ENCODE data around the gene UBE2S. TPM values are rescaled to one million over a fixed set of nuclear protein-coding genes. Genes with fewer than 3 reads are reported as not detected.
"Not testable (repeated sequence)": the region's sequence is repeated elsewhere in the genome, so short reads cannot be mapped to it uniquely, and the experiment has no call there.

Gene UBE2S
- total and polyA plus RNA-seq, 8 donors, result 26.5 to 71.2 (median 35.7) TPM

- H3K4me3 ChIP-seq, result no peak overlapping the region
- ATAC-seq (no peak), DNase-seq (no peak)
- H3K4me1 ChIP-seq, result no peaks in the 10 kb centered on the region
- H3K36me3 ChIP-seq, result no peaks in the 10 kb centered on the region
- intact Hi-C loops (cut with DNase I), result no loop called here
- H3K9me3 ChIP-seq, result no peaks in the 10 kb centered on the region
- no peak overlapping the region for H3K27ac ChIP-seq
- H3K27me3 ChIP-seq, result peaks cover 0 to 77% of the 10 kb centered on the region in 2 donors
- TF ChIP-seq, protein P1, sequence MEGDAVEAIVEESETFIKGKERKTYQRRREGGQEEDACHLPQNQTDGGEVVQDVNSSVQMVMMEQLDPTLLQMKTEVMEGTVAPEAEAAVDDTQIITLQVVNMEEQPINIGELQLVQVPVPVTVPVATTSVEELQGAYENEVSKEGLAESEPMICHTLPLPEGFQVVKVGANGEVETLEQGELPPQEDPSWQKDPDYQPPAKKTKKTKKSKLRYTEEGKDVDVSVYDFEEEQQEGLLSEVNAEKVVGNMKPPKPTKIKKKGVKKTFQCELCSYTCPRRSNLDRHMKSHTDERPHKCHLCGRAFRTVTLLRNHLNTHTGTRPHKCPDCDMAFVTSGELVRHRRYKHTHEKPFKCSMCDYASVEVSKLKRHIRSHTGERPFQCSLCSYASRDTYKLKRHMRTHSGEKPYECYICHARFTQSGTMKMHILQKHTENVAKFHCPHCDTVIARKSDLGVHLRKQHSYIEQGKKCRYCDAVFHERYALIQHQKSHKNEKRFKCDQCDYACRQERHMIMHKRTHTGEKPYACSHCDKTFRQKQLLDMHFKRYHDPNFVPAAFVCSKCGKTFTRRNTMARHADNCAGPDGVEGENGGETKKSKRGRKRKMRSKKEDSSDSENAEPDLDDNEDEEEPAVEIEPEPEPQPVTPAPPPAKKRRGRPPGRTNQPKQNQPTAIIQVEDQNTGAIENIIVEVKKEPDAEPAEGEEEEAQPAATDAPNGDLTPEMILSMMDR (IDR thresholded peaks at IDR 0.05), result no peak
Observed at GRCh38 chr19:55426042-55426441, 18.5 kb upstream of the UBE2S start.

GRCh38 chr19:55424518-55424917 lies 16.9 kb upstream of the UBE2S start:
- Histone ChIP-seq H3K4me1 (no peaks in the 10 kb centered on the region), H3K36me3 (no peaks in the 10 kb centered on the region), H3K9me3 (no peaks in the 10 kb centered on the region), H3K27ac (no peak overlapping the region), H3K4me3 (no peak overlapping the region), H3K27me3 (peaks cover 0 to 68% of the 10 kb centered on the region in 2 donors)
- DNase-seq (no peak), ATAC-seq (no peak)
- intact Hi-C loops (cut with DNase I), result no loop called here
- TF ChIP-seq, protein P1 (IDR thresholded peaks at IDR 0.05), result no peak

GRCh38 chr19:55423225-55424005 lies 15.8 kb upstream of the UBE2S start:
- no peak for ATAC-seq
- H3K9me3 ChIP-seq, result no peaks in the 10 kb centered on the region
- no peak overlapping the region for H3K27ac ChIP-seq
- no peaks in the 10 kb centered on the region for H3K4me1 ChIP-seq
- no peak overlapping the region for H3K4me3 ChIP-seq
- H3K36me3 ChIP-seq, result no peaks in the 10 kb centered on the region
- intact Hi-C loops (cut with DNase I), result no loop called here
- TF ChIP-seq, protein P1 (IDR thresholded peaks at IDR 0.05), result no peak
- no peak for DNase-seq
- peaks cover 0 to 66% of the 10 kb centered on the region in 2 donors for H3K27me3 ChIP-seq

DNA sequence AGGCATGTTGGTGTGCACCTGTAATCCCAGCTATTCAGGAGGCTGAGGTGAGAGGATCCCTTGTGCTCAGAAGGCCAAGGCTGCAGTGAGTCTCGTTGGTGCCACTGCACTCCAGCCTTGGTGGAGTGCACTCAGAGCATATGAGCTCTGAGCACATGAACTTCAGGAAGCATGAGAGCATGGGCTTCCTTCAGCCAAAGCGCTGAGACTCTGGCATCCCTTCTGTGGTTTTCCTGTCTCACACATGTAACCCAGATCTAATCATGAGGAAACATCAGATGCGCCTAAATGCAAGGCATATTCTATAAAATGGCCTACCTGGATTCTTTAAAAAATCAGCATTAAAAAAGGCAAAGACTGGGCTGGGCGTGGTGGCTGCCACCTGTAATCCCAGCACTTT lies 13.7 kb upstream of the UBE2S start:
- intact Hi-C loops (cut with DNase I); H3K27ac ChIP-seq; ATAC-seq: not testable (repeated sequence)

GRCh38 chr19:55419624-55420236 lies 12.1 kb upstream of the UBE2S start:
- H3K27ac ChIP-seq, result no peak overlapping the region
- no peaks in the 10 kb centered on the region for H3K4me1 ChIP-seq
- H3K9me3 ChIP-seq, result no peaks in the 10 kb centered on the region
- no peak overlapping the region for H3K4me3 ChIP-seq
- no peaks in the 10 kb centered on the region for H3K36me3 ChIP-seq
- TF ChIP-seq, protein P1 (IDR thresholded peaks at IDR 0.05), result no peak
- H3K27me3 ChIP-seq, result peaks cover 0 to 36% of the 10 kb centered on the region in 2 donors
- DNase-seq (no peak), ATAC-seq (no peak)
- intact Hi-C loops (cut with DNase I), result loop anchor here in 1 of 2 donors (10.0 kb wide), 1 partner anchor 125 kb away; no protein-coding TSS in a partner anchor

More for the DNA sequence above, 13.7 kb upstream of the UBE2S start:
- not testable (repeated sequence) for H3K4me1 ChIP-seq, H3K4me3 ChIP-seq, H3K9me3 ChIP-seq, H3K36me3 ChIP-seq, DNase-seq
- peaks cover 0 to 48% of the 10 kb centered on the region in 2 donors for H3K27me3 ChIP-seq
